ENCODE data around the gene CDK5RAP1. TPM values are rescaled to one million over a fixed set of nuclear protein-coding genes. Genes with fewer than 3 reads are reported as not detected.

CDK5RAP1 gene
- total and polyA plus RNA-seq, 2 donors (not counting 3 experiments of a cell fraction or from before 2014, with no cell fraction given) = 30.8 to 36.5 TPM

GRCh38 chr20:33359399-33360261 is 41.7 kb downstream of the CDK5RAP1 start:
- FAIRE-seq (no peak), DNase-seq (ENCODE audit: low read depth, low spot score) (no peak)
- Histone ChIP-seq H3K9me1 (replicated peaks; ENCODE audit: control insufficient read depth, extremely low read depth, insufficient read depth, low read length) (no peaks in the 10 kb centered on the region), H3K27ac (ENCODE audit: insufficient read depth, low read depth, low read length) (no peak overlapping the region), H3K9ac (replicated peaks; ENCODE audit: extremely low read depth, insufficient read depth, low read length) (no peak overlapping the region), H3K36me3 (ENCODE audit: control insufficient read depth in 2 of 2, extremely low read depth in 1 of 2, insufficient read depth in 2 of 2, low read length in 2 of 2) (peaks cover 6 to 10% of the 10 kb centered on the region in 2 experiments), H2AFZ (ENCODE audit: low read depth, low read length) (no peak overlapping the region), H3K4me3 (replicated peaks in 1 of 3; ENCODE audit: insufficient read depth in 1 of 3, low read depth in 1 of 3, low read length in 3 of 3) (no peak overlapping the region), H3K9me3 (replicated peaks; ENCODE audit: control insufficient read depth, insufficient read depth, low read length) (no peaks in the 10 kb centered on the region), H3K4me1 (ENCODE audit: control insufficient read depth, extremely low read depth, insufficient read depth, low read length) (no peaks in the 10 kb centered on the region), H3K79me2 (ENCODE audit: control insufficient read depth, insufficient read depth, low read length) (no peaks in the 10 kb centered on the region), H4K20me1 (replicated peaks; ENCODE audit: control insufficient read depth, extremely low read depth, insufficient read depth, low read length) (no peaks in the 10 kb centered on the region), H3K4me2 (ENCODE audit: insufficient read depth, low read length) (no peak overlapping the region), H3K27me3 (ENCODE audit: control insufficient read depth in 2 of 2, insufficient read depth in 2 of 2, low read length in 2 of 2) (no peaks in the 10 kb centered on the region)
- intact Hi-C loops (cut with micrococcal nuclease) = no loop called here
- ChIA-PET CTCF (no interaction called here), POLR2A (no interaction called here)
- TF ChIP-seq JUN (IDR thresholded peaks at IDR 0.05; ENCODE audit: borderline replicate concordance, insufficient read depth, insufficient read length, low read depth) (no peak), FOS (IDR thresholded peaks at IDR 0.05; ENCODE audit: borderline replicate concordance, insufficient read depth, low read length) (no peak), MYC (IDR thresholded peaks at IDR 0.05; ENCODE audit: low read depth, low read length) (no peak), MAX (IDR thresholded peaks at IDR 0.05; ENCODE audit: insufficient read depth, insufficient read length) (no peak), GATA2 (IDR thresholded peaks at IDR 0.05; ENCODE audit: insufficient read depth, insufficient read length, low read depth, low read length) (no peak), POLR2A (IDR thresholded peaks at IDR 0.05; ENCODE audit: low read depth, low read length) (no peak), EZH2 (IDR thresholded peaks at IDR 0.05; ENCODE audit: borderline replicate concordance, low read depth, low read length, severe bottlenecking) (no peak), POLR2AphosphoS5 (IDR thresholded peaks at IDR 0.05; ENCODE audit: insufficient read depth, low read depth, low read length) (no peak), CTCF (IDR thresholded peaks at IDR 0.05; ENCODE audit: extremely low read depth in 1 of 2, insufficient read depth in 1 of 2, low read depth in 1 of 2, low read length in 2 of 2) (no peak)
- BruUV-seq (replicated peaks) = no TSS peak
- dilution Hi-C loops (cut with MboI; ENCODE audit: extremely low pct_ligation_motif_present, low sequenced_read_pairs) = no loop called here

Measured in endothelial cell of umbilical vein (primary cell).